Small intestine (tissue), 7 donors: ENCODE measurements around the gene COX20. TPM values are rescaled to one million over a fixed set of nuclear protein-coding genes. Genes with fewer than 3 reads are reported as not detected.

Experiments used
- DNase-seq, 2 donors: peaks; one replicate each; pipeline versions ENCODE4 v3.0.0 to v3.0.0-alpha.2; 2013
- FAIRE-seq: peaks from 2 replicates; lab custom pipeline; 2012; peaks lifted over from hg19 to GRCh38; lab: Jason Lieb, UNC
- H3K27ac ChIP-seq, 3 donors: one replicate each; pipeline ENCODE4 v1.5.1; 2013; ENCODE audit warnings: low read length in 2 of 3, mild to moderate bottlenecking in 2 of 3, control low read depth in 1 of 3, inconsistent platforms in 1 of 3, low read depth in 1 of 3, moderate library complexity in 1 of 3
- H3K27me3 ChIP-seq, 3 donors: one replicate each; pipeline ENCODE4 v1.6.1; 2013; ENCODE audit warnings: low read length in 3 of 3, inconsistent platforms in 1 of 3; ENCODE audit not compliant: control insufficient read depth in 3 of 3, insufficient read depth in 3 of 3
- H3K36me3 ChIP-seq, 3 donors: one replicate each; pipeline ENCODE4 v1.6.1; 2013; ENCODE audit warnings: low read length in 3 of 3, inconsistent platforms in 1 of 3, low read depth in 1 of 3, mild to moderate bottlenecking in 1 of 3, moderate library complexity in 1 of 3; ENCODE audit not compliant: control insufficient read depth in 3 of 3, insufficient read depth in 2 of 3
- H3K4me1 ChIP-seq, 3 donors: one replicate each; pipeline ENCODE4 v1.6.1; 2013; ENCODE audit warnings: low read length in 2 of 3, inconsistent platforms in 1 of 3, low read depth in 1 of 3, mild to moderate bottlenecking in 1 of 3, moderate library complexity in 1 of 3; ENCODE audit not compliant: control insufficient read depth in 3 of 3, insufficient read depth in 2 of 3
- H3K4me3 ChIP-seq, 3 donors: one replicate each; pipeline ENCODE4 v1.5.1; 2013; ENCODE audit warnings: low read length in 3 of 3, control low read depth in 1 of 3, inconsistent platforms in 1 of 3, low read depth in 1 of 3, mild to moderate bottlenecking in 1 of 3, moderate library complexity in 1 of 3
- H3K9me3 ChIP-seq, 2 donors: one replicate each; pipeline ENCODE4 v1.6.1; 2013; ENCODE audit warnings: low read depth in 1 of 2, low read length in 1 of 2; ENCODE audit not compliant: control insufficient read depth in 2 of 2, insufficient read depth in 1 of 2
- WGBS, 3 donors: extraction: QIAGEN DNeasy Blood & Tissue Kit; methylation state at CpG; one replicate each; pipeline ENCODE4 v1.1.7; 2013; 5-methylcytosine and 5-hydroxymethylcytosine counted together
- polyA plus RNA-seq, 4 donors: library from polyadenylated mRNA; stranded (reverse) in 3 of 4; unstranded in 1 of 4; fragments of 200-250 nt in 3 of 4; fragments of 120-200 nt in 1 of 4; gene quantifications; one replicate each; pipeline versions ENCODE4 v1.2.1 to v1.2.3, GENCODE V29; 2013
- donor health status: healthy with polysubstance abuse.
- donor health status: control.
- donor health status: control.
- donor health status: Bipolar disorder and iron deficiency.
- donor health status: healthy.

COX20 gene
- polyA plus RNA-seq, 4 donors: 37.1 to 72.1 (median 57.3) TPM

GRCh38 chr1:244865820-244866219, 30.4 kb downstream of the COX20 start:
- Histone ChIP-seq H3K27me3 (no peaks in the 10 kb centered on the region), H3K36me3 (no peaks in the 10 kb centered on the region), H3K4me3 (no peak overlapping the region), H3K9me3 (no peaks in the 10 kb centered on the region), H3K27ac (peak overlapping the region in 1 of 3 donors; percentile 100), H3K4me1 (peaks cover 0 to 10% (median 6%) of the 10 kb centered on the region in 3 donors)
- 60 to 81% (median 64%) methylated on average over 3 of the region's 3 CpGs for WGBS, 3 donors
- DNase-seq (no peak), FAIRE-seq (no peak)

- FAIRE-seq (no peak), DNase-seq (no peak)
- peaks cover 0 to 8% (median 4%) of the 10 kb centered on the region in 3 donors for H3K4me1 ChIP-seq
- H3K4me3 ChIP-seq: no peak overlapping the region
- no peaks in the 10 kb centered on the region for H3K36me3 ChIP-seq
- no peaks in the 10 kb centered on the region for H3K27me3 ChIP-seq
- H3K27ac ChIP-seq: peak overlapping the region in 1 of 3 donors; percentile 100
- H3K9me3 ChIP-seq: no peaks in the 10 kb centered on the region
- WGBS, 3 donors: 90 to 93% (median 91%) methylated on average over 1 of the region's 1 CpG
Observed at GRCh38 chr1:244866355-244866754, 30.9 kb downstream of the COX20 start.

- H3K4me1 ChIP-seq: peaks cover 0 to 8% (median 0%) of the 10 kb centered on the region in 3 donors
- no peak for DNase-seq
- H3K4me3 ChIP-seq: no peak overlapping the region
- H3K36me3 ChIP-seq: no peaks in the 10 kb centered on the region
- H3K27me3 ChIP-seq: no peaks in the 10 kb centered on the region
- no peak for FAIRE-seq
- no peaks in the 10 kb centered on the region for H3K9me3 ChIP-seq
- no peak overlapping the region for H3K27ac ChIP-seq
- WGBS, 3 donors: 93 to 94% (median 94%) methylated on average over 23 of the region's 23 CpGs
Observed at GRCh38 chr1:244868484-244869363, 33.3 kb downstream of the COX20 start.

- H3K4me1 ChIP-seq: peaks cover 0 to 8% (median 0%) of the 10 kb centered on the region in 3 donors
- H3K4me3 ChIP-seq: no peak overlapping the region
- H3K27ac ChIP-seq: no peak overlapping the region
- DNase-seq: no peak
- no peaks in the 10 kb centered on the region for H3K27me3 ChIP-seq
- H3K36me3 ChIP-seq: no peaks in the 10 kb centered on the region
- WGBS, 3 donors: 88 to 92% (median 90%) methylated on average over 12 of the region's 12 CpGs
- FAIRE-seq: no peak
- H3K9me3 ChIP-seq: no peaks in the 10 kb centered on the region
Observed at GRCh38 chr1:244869364-244869827, 33.9 kb downstream of the COX20 start.

- DNase-seq: no peak
- Histone ChIP-seq H3K27ac (no peak overlapping the region), H3K27me3 (no peaks in the 10 kb centered on the region), H3K9me3 (no peaks in the 10 kb centered on the region), H3K4me1 (peaks cover 0 to 8% (median 0%) of the 10 kb centered on the region in 3 donors), H3K36me3 (no peaks in the 10 kb centered on the region), H3K4me3 (no peak overlapping the region)
- WGBS, 3 donors: 90 to 92% (median 92%) methylated on average over 4 of the region's 4 CpGs
- FAIRE-seq: no peak
Observed at GRCh38 chr1:244869950-244870349, 34.5 kb downstream of the COX20 start.

- Histone ChIP-seq H3K27ac (no peak overlapping the region), H3K36me3 (no peaks in the 10 kb centered on the region), H3K27me3 (no peaks in the 10 kb centered on the region), H3K4me3 (no peak overlapping the region), H3K9me3 (no peaks in the 10 kb centered on the region), H3K4me1 (no peaks in the 10 kb centered on the region)
- no peak for FAIRE-seq
- WGBS, 3 donors: 78 to 85% (median 80%) methylated on average over 7 of the region's 7 CpGs
- no peak for DNase-seq
Observed at GRCh38 chr1:244874974-244875579, 39.6 kb downstream of the COX20 start.

GRCh38 chr1:244876228-244876910, 40.9 kb downstream of the COX20 start:
- WGBS, 3 donors: 89 to 94% (median 93%) methylated on average over 8 of the region's 8 CpGs
- H3K27ac ChIP-seq: no peak overlapping the region
- no peaks in the 10 kb centered on the region for H3K36me3 ChIP-seq
- DNase-seq (no peak), FAIRE-seq (no peak)
- no peak overlapping the region for H3K4me3 ChIP-seq
- no peaks in the 10 kb centered on the region for H3K9me3 ChIP-seq
- no peaks in the 10 kb centered on the region for H3K27me3 ChIP-seq
- no peaks in the 10 kb centered on the region for H3K4me1 ChIP-seq

- Histone ChIP-seq H3K4me1 (no peaks in the 10 kb centered on the region), H3K36me3 (no peaks in the 10 kb centered on the region), H3K9me3 (no peaks in the 10 kb centered on the region), H3K4me3 (no peak overlapping the region), H3K27ac (no peak overlapping the region), H3K27me3 (no peaks in the 10 kb centered on the region)
- no peak for DNase-seq
- no peak for FAIRE-seq
- 89 to 98% (median 93%) methylated on average over 5 of the region's 5 CpGs for WGBS, 3 donors
Observed at GRCh38 chr1:244878681-244879080, 43.2 kb downstream of the COX20 start.
